Measurements from ENCODE around the gene KCNMB1.

KCNMB1 gene

DNA sequence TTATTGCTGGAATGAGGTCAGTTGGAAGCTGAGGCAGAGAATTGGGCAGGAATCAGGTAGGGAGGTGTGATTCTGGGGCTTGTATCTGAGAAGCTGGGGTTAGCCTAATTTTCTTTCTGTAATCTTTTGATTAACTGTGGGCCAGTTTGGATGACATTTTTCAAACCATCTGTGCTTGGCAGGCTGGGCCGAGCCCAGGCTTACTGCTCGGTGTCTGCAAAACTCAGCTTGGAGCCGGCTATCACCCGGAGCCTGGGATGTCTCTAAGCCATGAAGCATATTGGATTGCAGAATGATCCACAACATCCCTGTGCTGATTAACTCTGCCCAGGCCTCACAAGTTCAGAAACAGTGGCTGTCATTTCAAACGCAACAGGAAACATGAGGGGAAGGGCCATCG, 26.5 kb downstream of the KCNMB1 start:
- ChIA-PET POLR2A (no interaction called here), CTCF (no interaction called here)
- TF ChIP-seq SP1 (IDR thresholded peaks at IDR 0.05) (no peak), NFRKB (IDR thresholded peaks at IDR 0.05) (no peak)
- DNase-seq (ENCODE audit: extremely low spot score): no peak

- POLR2A ChIA-PET: no interaction called here
- TF ChIP-seq, protein P1, sequence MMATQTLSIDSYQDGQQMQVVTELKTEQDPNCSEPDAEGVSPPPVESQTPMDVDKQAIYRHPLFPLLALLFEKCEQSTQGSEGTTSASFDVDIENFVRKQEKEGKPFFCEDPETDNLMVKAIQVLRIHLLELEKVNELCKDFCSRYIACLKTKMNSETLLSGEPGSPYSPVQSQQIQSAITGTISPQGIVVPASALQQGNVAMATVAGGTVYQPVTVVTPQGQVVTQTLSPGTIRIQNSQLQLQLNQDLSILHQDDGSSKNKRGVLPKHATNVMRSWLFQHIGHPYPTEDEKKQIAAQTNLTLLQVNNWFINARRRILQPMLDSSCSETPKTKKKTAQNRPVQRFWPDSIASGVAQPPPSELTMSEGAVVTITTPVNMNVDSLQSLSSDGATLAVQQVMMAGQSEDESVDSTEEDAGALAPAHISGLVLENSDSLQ (IDR thresholded peaks at IDR 0.05): no peak
- no peak for TF ChIP-seq BHLHE40 (IDR thresholded peaks at IDR 0.05; ENCODE audit: borderline replicate concordance)
- no peak for DNase-seq (ENCODE audit: extremely low spot score)
- CTCF ChIA-PET: no interaction called here
Observed at GRCh38 chr5:170362102-170362501, 27.1 kb downstream of the KCNMB1 start.

GRCh38 chr5:170361616-170362015, 27.6 kb downstream of the KCNMB1 start:
- POLR2A ChIA-PET: no interaction called here
- TF ChIP-seq, protein P1 (IDR thresholded peaks at IDR 0.05): no peak
- TF ChIP-seq ZNF384 (IDR thresholded peaks at IDR 0.05): no peak
- TF ChIP-seq ELF4 (IDR thresholded peaks at IDR 0.05): no peak
- TF ChIP-seq TARDBP (IDR thresholded peaks at IDR 0.05): no peak
- TF ChIP-seq BHLHE40 (IDR thresholded peaks at IDR 0.05; ENCODE audit: borderline replicate concordance): no peak
- TF ChIP-seq FOXM1 (IDR thresholded peaks at IDR 0.05; ENCODE audit: borderline replicate concordance): no peak
- TF ChIP-seq SP1 (IDR thresholded peaks at IDR 0.05): no peak
- no peak for TF ChIP-seq CTBP1 (IDR thresholded peaks at IDR 0.05; ENCODE audit: borderline replicate concordance)
- no peak for TF ChIP-seq LEF1 (IDR thresholded peaks at IDR 0.05; ENCODE audit: borderline replicate concordance)
- TF ChIP-seq FOXK2 (IDR thresholded peaks at IDR 0.05): no peak
- no peak for TF ChIP-seq L3MBTL2 (conservative IDR thresholded peaks at IDR 0.05)
- no peak for TF ChIP-seq NFRKB (IDR thresholded peaks at IDR 0.05)
- TF ChIP-seq SUZ12 (IDR thresholded peaks at IDR 0.05): no peak
- no peak for TF ChIP-seq HDGF (IDR thresholded peaks at IDR 0.05; ENCODE audit: borderline replicate concordance)

GRCh38 chr5:170361116-170361515, 28.1 kb downstream of the KCNMB1 start:
- ChIA-PET CTCF (interaction anchor here (0.6 kb wide), 1 partner anchor 1281 kb away, joined by 5 read pairs; no protein-coding TSS in a partner anchor), POLR2A (no interaction called here)
- DNase-seq (ENCODE audit: extremely low spot score): no peak
- TF ChIP-seq TARDBP (IDR thresholded peaks at IDR 0.05) (no peak), FOXM1 (IDR thresholded peaks at IDR 0.05; ENCODE audit: borderline replicate concordance) (no peak), NFRKB (IDR thresholded peaks at IDR 0.05) (no peak)

More at GRCh38 chr5:170361616-170362015, 27.6 kb downstream of the KCNMB1 start:
- CTCF ChIA-PET: no interaction called here
- DNase-seq (ENCODE audit: extremely low spot score): no peak

DNA sequence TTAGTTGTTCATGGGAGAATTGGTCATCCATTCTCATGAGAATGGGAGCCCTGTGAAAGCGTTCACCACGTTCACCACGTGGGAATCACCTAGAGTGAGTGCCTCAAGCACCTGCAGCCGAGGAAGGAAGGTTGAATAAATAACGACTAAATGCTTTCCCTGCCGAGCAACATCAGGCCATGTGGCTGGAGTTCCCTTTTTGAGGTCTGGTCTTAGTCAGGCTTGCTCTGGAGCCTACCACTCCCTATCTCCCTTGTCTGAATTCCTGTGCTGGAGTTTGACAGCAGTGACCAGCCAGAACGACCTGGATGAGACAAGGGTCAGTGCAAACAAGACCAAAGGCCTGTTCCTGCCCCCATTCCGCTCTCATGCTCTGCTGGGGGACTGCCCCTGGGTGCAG, 28.5 kb downstream of the KCNMB1 start:
- no peak for DNase-seq (ENCODE audit: extremely low spot score)
- TF ChIP-seq, protein P1 (IDR thresholded peaks at IDR 0.05): no peak
- no peak for TF ChIP-seq NFRKB (IDR thresholded peaks at IDR 0.05)
- TF ChIP-seq SP1 (IDR thresholded peaks at IDR 0.05): no peak

GRCh38 chr5:170357955-170358444, 31.2 kb downstream of the KCNMB1 start:
- CTCF ChIA-PET: interaction anchor here (0.6 kb wide), 1 partner anchor 85 kb away, joined by 3 read pairs; no protein-coding TSS in a partner anchor
- POLR2A ChIA-PET: no interaction called here
- DNase-seq (ENCODE audit: extremely low spot score): no peak
- no peak for TF ChIP-seq ZNF384 (IDR thresholded peaks at IDR 0.05)
- TF ChIP-seq FOXK2 (IDR thresholded peaks at IDR 0.05): no peak
- TF ChIP-seq FOXM1 (IDR thresholded peaks at IDR 0.05; ENCODE audit: borderline replicate concordance): no peak

More for the DNA sequence above, 28.5 kb downstream of the KCNMB1 start:
- CTCF ChIA-PET: interaction anchor here (0.6 kb wide), 1 partner anchor 1281 kb away, joined by 5 read pairs; no protein-coding TSS in a partner anchor
- POLR2A ChIA-PET: no interaction called here

- ChIA-PET POLR2A (no interaction called here), CTCF (no interaction called here)
- DNase-seq (ENCODE audit: extremely low spot score): no peak
- TF ChIP-seq FOXM1 (IDR thresholded peaks at IDR 0.05; ENCODE audit: borderline replicate concordance) (no peak), TARDBP (IDR thresholded peaks at IDR 0.05) (no peak), L3MBTL2 (conservative IDR thresholded peaks at IDR 0.05) (no peak), HDGF (IDR thresholded peaks at IDR 0.05; ENCODE audit: borderline replicate concordance) (no peak), ARNT (IDR thresholded peaks at IDR 0.05) (no peak), SP1 (IDR thresholded peaks at IDR 0.05) (no peak), FOXK2 (IDR thresholded peaks at IDR 0.05) (no peak), LEF1 (IDR thresholded peaks at IDR 0.05; ENCODE audit: borderline replicate concordance) (no peak), SUZ12 (IDR thresholded peaks at IDR 0.05) (no peak), BHLHE40 (IDR thresholded peaks at IDR 0.05; ENCODE audit: borderline replicate concordance) (no peak), ELF4 (IDR thresholded peaks at IDR 0.05) (no peak), NFRKB (IDR thresholded peaks at IDR 0.05) (no peak), ZNF384 (IDR thresholded peaks at IDR 0.05) (no peak), FOXA1 (IDR thresholded peaks at IDR 0.05) (no peak)
- TF ChIP-seq, protein P1 (IDR thresholded peaks at IDR 0.05): no peak
Observed at GRCh38 chr5:170355601-170356098, 33.5 kb downstream of the KCNMB1 start.

Data from HEK293T (cell line).